Measurements from ENCODE around the gene GGTA1. TPM values are rescaled to one million over a fixed set of nuclear protein-coding genes. Genes with fewer than 3 reads are reported as not detected.

GGTA1 gene
- total RNA-seq, 1 experiment from 2014 or later, result not detected

DNA sequence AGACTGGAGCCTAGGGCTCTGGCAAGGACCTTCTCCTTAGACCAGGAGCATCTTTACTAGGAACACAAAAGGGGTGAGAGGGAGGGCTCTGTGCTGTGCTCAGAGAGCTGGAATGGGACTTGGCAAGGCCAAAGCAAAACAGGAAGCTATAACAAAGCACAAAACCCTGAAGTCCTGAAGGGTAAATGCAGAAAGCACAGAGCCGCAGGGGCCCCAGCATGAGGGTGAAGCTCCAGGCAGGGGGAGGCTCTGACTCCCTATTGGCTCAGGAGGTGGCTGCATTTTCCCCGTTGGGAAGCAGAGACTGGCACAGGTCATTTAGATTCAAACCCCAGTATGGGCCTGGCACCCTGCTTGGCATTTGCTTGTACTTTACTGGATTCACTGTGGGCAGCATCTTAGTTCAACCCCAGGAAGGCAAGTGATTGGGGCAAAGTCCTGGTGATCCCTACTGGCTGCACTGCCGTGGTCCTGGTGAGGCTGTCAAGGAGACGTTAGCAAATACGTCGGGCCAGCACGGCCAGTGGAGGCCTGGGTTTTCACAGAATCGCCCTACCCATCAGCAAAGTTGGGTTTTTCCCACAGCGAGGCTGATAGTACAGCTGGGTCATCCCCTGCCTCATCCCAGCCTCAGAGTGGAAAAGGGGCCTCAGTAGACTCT, 46.3 kb downstream of the GGTA1 start:
- ChIA-PET CTCF (interaction anchor here (1.5 kb wide), 1 partner anchor 10 kb away, joined by 5 read pairs; no protein-coding TSS in a partner anchor), RAD21 (ENCODE audit: low non-redundant PET in 1 of 2, low total read pairs in 2 of 2, uncharacterized antibody in 2 of 2, unreplicated experiment in 2 of 2) (no interaction called here), POLR2A (no interaction called here)
- Histone ChIP-seq H2AFZ (ENCODE audit: low read depth, low read length, poor library complexity, severe bottlenecking) (no peak overlapping the region), H3K79me2 (ENCODE audit: insufficient read depth, low read length) (no peaks in the 10 kb centered on the region), H3K36me3 (ENCODE audit: control insufficient read depth in 1 of 2, insufficient read depth in 2 of 2, low read length in 2 of 2) (no peaks in the 10 kb centered on the region), H3K4me2 (ENCODE audit: low read length) (no peak overlapping the region), H3K27me3 (ENCODE audit: insufficient read depth, low read length) (peaks cover 9% of the 10 kb centered on the region; the same call in 1 of the 2 replicates), H3K9me3 (ENCODE audit: control insufficient read depth in 1 of 2, insufficient read depth in 1 of 2, low read depth in 1 of 2, low read length in 2 of 2) (no peaks in the 10 kb centered on the region), H3K4me3 (replicated peaks in 1 of 2; ENCODE audit: low read depth in 1 of 2, low read length in 2 of 2) (no peak overlapping the region), H3K9me2 (ENCODE audit: insufficient read depth) (no peaks in the 10 kb centered on the region), H3K9ac (ENCODE audit: low read length) (no peak overlapping the region), H3K4me1 (ENCODE audit: control insufficient read depth in 1 of 2, insufficient read depth in 2 of 2, low read length in 2 of 2) (no peaks in the 10 kb centered on the region), H3K27ac (ENCODE audit: low read depth, low read length) (no peak overlapping the region), H4K20me1 (ENCODE audit: insufficient read depth) (no peaks in the 10 kb centered on the region)
- intact Hi-C loops (cut with micrococcal nuclease), result no loop called here
- TF ChIP-seq, protein P1, sequence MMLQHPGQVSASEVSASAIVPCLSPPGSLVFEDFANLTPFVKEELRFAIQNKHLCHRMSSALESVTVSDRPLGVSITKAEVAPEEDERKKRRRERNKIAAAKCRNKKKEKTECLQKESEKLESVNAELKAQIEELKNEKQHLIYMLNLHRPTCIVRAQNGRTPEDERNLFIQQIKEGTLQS (IDR thresholded peaks at IDR 0.05), result no peak
- TF ChIP-seq CEBPB (IDR thresholded peaks at IDR 0.05; ENCODE audit: low read depth) (no peak), EZH2phosphoT487 (IDR thresholded peaks at IDR 0.05; ENCODE audit: borderline replicate concordance) (no peak), POLR2A (IDR thresholded peaks at IDR 0.05; ENCODE audit: borderline replicate concordance, extremely low read depth, insufficient read depth, insufficient read length) (no peak), EZH2 (IDR thresholded peaks at IDR 0.05) (no peak), YY1 (IDR thresholded peaks at IDR 0.05; ENCODE audit: extremely low read depth, insufficient replicate concordance, low read depth, low read length) (no peak), SRF (IDR thresholded peaks at IDR 0.05; ENCODE audit: low read depth) (no peak), ZNF274 (IDR thresholded peaks at IDR 0.05; ENCODE audit: low read depth, low read length) (no peak)
- TF ChIP-seq, protein P2, sequence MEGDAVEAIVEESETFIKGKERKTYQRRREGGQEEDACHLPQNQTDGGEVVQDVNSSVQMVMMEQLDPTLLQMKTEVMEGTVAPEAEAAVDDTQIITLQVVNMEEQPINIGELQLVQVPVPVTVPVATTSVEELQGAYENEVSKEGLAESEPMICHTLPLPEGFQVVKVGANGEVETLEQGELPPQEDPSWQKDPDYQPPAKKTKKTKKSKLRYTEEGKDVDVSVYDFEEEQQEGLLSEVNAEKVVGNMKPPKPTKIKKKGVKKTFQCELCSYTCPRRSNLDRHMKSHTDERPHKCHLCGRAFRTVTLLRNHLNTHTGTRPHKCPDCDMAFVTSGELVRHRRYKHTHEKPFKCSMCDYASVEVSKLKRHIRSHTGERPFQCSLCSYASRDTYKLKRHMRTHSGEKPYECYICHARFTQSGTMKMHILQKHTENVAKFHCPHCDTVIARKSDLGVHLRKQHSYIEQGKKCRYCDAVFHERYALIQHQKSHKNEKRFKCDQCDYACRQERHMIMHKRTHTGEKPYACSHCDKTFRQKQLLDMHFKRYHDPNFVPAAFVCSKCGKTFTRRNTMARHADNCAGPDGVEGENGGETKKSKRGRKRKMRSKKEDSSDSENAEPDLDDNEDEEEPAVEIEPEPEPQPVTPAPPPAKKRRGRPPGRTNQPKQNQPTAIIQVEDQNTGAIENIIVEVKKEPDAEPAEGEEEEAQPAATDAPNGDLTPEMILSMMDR (IDR thresholded peaks at IDR 0.05 in 2 of 3, conservative IDR thresholded peaks at IDR 0.05 in 1 of 3; ENCODE audit: borderline replicate concordance in 1 of 3, insufficient read depth in 1 of 3, low read depth in 2 of 3, low read length in 2 of 3), result no peak
- TF ChIP-seq, protein P3, sequence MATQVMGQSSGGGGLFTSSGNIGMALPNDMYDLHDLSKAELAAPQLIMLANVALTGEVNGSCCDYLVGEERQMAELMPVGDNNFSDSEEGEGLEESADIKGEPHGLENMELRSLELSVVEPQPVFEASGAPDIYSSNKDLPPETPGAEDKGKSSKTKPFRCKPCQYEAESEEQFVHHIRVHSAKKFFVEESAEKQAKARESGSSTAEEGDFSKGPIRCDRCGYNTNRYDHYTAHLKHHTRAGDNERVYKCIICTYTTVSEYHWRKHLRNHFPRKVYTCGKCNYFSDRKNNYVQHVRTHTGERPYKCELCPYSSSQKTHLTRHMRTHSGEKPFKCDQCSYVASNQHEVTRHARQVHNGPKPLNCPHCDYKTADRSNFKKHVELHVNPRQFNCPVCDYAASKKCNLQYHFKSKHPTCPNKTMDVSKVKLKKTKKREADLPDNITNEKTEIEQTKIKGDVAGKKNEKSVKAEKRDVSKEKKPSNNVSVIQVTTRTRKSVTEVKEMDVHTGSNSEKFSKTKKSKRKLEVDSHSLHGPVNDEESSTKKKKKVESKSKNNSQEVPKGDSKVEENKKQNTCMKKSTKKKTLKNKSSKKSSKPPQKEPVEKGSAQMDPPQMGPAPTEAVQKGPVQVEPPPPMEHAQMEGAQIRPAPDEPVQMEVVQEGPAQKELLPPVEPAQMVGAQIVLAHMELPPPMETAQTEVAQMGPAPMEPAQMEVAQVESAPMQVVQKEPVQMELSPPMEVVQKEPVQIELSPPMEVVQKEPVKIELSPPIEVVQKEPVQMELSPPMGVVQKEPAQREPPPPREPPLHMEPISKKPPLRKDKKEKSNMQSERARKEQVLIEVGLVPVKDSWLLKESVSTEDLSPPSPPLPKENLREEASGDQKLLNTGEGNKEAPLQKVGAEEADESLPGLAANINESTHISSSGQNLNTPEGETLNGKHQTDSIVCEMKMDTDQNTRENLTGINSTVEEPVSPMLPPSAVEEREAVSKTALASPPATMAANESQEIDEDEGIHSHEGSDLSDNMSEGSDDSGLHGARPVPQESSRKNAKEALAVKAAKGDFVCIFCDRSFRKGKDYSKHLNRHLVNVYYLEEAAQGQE (IDR thresholded peaks at IDR 0.05; ENCODE audit: low read depth), result no peak
- DNase-seq (ENCODE audit: low read depth, low spot score) (no peak), ATAC-seq (no peak)
- BruUV-seq (replicated peaks), result no TSS peak

Data from HCT116 (cell line).